Retinal pigment epithelial cell (primary cell): ENCODE results near the gene GABBR2.

Experiments used
- DNase-seq: peaks from one replicate; pipeline ENCODE4 v3.0.0-alpha.2; 2010; ENCODE audit warnings: low read depth
- H3K4me3 ChIP-seq: 2 replicates; pipeline ENCODE4 v1.5.1; 2011; ENCODE audit warnings: mild to moderate bottlenecking, low read length, control low read depth, moderate library complexity
- CTCF ChIP-seq: conservative IDR thresholded peaks from 2 replicates; pipeline ENCODE4 v1.5.1; 2011; ENCODE audit warnings: low read depth, low read length, control low read depth, inconsistent platforms

The GABBR2 gene

GRCh38 chr9:98494852-98495251 is 213.9 kb downstream of the GABBR2 start:
- no peak overlapping the region for H3K4me3 ChIP-seq
- no peak for TF ChIP-seq CTCF
- DNase-seq = no peak

- H3K4me3 ChIP-seq = no peak overlapping the region
- no peak for TF ChIP-seq CTCF
- DNase-seq = peak; percentile 48
Measured at GRCh38 chr9:98491828-98492227, 216.9 kb downstream of the GABBR2 start.

- TF ChIP-seq CTCF = no peak
- no peak overlapping the region for H3K4me3 ChIP-seq
- DNase-seq = no peak
Measured at GRCh38 chr9:98491231-98491651, 217.5 kb downstream of the GABBR2 start.

- peak; percentile 86 for DNase-seq
- no peak for TF ChIP-seq CTCF
Measured at GRCh38 chr9:98488571-98489312, 220.0 kb downstream of the GABBR2 start.

GRCh38 chr9:98485706-98486105 is 223.0 kb downstream of the GABBR2 start:
- no peak for DNase-seq
- H3K4me3 ChIP-seq = no peak overlapping the region
- no peak for TF ChIP-seq CTCF

More at GRCh38 chr9:98488571-98489312, 220.0 kb downstream of the GABBR2 start:
- no peak overlapping the region for H3K4me3 ChIP-seq

- TF ChIP-seq CTCF = peak; percentile 16
- no peak overlapping the region for H3K4me3 ChIP-seq
- no peak for DNase-seq
Measured at GRCh38 chr9:98484162-98484561, 224.6 kb downstream of the GABBR2 start.

GRCh38 chr9:98482226-98482625 is 226.5 kb downstream of the GABBR2 start:
- H3K4me3 ChIP-seq = no peak overlapping the region
- DNase-seq = no peak
- no peak for TF ChIP-seq CTCF
